Coronary artery (tissue), 2 donors: ENCODE results near the gene FILIP1.
A peak's percentile ranks its signal among the peaks of the same experiment; 100 is the strongest.

Source experiments
- DNase-seq: peaks from one replicate; pipeline ENCODE4 v3.0.0-alpha.2; 2017; ENCODE audit warnings: low spot score
- H3K27ac ChIP-seq, 2 donors: fragments of 200-600 bp; sonication (generic); one replicate each; pipeline ENCODE4 v1.5.1; 2016 to 2019
- H3K4me3 ChIP-seq: fragments of 200-600 bp; sonication (generic); 2 replicates; pipeline ENCODE4 v1.5.1; 2016; ENCODE audit warnings: mild to moderate bottlenecking, moderate library complexity
- TF ChIP-seq, protein P1 (sequence below): fragments of 200-600 bp; sonication (generic); IDR thresholded peaks from one replicate; pipeline ENCODE4 v1.5.1; 2019; ENCODE audit warnings: antibody characterized with exemption

FILIP1 gene

DNA sequence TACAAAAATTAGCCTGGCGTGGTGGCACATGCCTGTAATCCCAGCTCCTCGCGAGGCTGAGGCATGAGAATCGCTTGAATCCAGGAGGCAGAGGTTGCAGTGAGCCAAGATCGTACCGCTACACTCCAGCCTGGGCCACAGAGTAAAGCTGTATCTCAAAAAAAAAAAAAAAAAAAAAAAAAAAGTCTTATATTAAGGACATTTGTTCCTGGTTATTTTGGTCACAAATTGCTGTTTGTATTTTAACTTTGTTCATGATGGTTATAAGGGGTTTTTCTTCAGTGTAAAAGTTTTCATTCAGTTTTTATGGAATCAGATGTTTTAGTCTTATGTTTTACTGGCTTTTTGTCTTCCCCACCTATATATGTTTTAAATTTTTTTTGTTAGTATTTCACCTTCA lies 13.9 kb downstream of the FILIP1 start:
- TF ChIP-seq, protein P1, sequence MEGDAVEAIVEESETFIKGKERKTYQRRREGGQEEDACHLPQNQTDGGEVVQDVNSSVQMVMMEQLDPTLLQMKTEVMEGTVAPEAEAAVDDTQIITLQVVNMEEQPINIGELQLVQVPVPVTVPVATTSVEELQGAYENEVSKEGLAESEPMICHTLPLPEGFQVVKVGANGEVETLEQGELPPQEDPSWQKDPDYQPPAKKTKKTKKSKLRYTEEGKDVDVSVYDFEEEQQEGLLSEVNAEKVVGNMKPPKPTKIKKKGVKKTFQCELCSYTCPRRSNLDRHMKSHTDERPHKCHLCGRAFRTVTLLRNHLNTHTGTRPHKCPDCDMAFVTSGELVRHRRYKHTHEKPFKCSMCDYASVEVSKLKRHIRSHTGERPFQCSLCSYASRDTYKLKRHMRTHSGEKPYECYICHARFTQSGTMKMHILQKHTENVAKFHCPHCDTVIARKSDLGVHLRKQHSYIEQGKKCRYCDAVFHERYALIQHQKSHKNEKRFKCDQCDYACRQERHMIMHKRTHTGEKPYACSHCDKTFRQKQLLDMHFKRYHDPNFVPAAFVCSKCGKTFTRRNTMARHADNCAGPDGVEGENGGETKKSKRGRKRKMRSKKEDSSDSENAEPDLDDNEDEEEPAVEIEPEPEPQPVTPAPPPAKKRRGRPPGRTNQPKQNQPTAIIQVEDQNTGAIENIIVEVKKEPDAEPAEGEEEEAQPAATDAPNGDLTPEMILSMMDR, result no peak
- no peak overlapping the region for H3K4me3 ChIP-seq
- DNase-seq, result no peak
- no peak overlapping the region for H3K27ac ChIP-seq

DNA sequence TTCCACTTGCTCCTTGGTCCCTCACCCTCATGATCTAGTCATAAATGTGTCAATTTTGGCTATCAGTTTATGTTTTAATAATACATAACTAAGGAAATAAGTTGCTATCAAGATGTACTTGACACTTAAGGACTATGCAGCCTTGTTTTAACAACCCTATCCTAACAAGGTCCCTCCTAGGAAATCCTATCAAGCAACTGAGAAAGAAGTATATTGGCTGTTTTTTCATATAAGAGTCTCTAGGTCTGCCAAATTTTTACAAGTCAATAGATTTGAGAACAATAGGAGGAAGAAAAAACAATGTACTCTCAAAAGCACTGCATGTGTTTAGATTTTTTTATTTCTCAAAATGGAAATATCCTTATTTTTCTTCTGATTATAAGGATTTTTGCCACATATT lies 14.7 kb downstream of the FILIP1 start:
- H3K4me3 ChIP-seq, result no peak overlapping the region
- DNase-seq, result no peak
- no peak overlapping the region for H3K27ac ChIP-seq
- TF ChIP-seq, protein P1, result no peak

DNA sequence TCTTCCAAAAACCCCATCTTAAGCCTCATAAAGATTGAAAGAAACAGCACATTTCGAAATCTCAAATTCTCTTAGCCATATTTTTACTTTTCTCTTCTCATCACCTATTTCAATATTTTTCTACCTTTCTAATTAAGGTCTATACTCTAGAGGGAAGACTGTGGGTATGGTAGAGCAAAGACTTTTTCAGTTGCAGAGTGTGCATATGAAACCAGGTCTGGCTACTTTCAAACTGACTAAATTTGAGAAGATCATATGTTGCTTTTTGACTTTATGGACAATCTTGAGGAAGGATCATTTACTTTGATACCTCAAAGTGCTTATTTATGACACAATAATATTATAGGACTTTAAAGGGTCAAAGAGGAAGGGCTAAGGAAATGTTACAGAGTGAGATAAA lies 20.7 kb downstream of the FILIP1 start:
- no peak overlapping the region for H3K4me3 ChIP-seq
- DNase-seq, result no peak
- TF ChIP-seq, protein P1, result no peak
- H3K27ac ChIP-seq, result no peak overlapping the region

DNA sequence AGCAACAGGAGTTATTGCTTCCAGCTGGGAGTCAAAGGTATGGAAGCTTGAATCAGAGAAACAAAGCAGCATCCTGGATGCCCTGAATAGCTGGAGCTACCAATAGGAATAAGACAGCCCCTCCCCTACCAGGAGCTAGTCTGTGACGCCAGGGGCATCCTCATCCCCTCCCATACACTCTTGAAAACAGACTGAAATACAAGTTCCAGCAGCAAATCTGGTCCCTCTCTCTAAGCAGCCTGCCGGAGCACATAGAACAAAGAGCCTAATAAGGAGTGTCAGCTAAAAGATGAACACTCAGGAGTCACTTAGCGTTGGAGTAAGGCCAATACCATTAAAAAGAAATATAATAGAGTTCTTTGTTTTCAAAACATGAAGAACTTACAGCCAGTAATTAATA lies 25.6 kb downstream of the FILIP1 start:
- TF ChIP-seq, protein P1, result no peak
- H3K4me3 ChIP-seq, result no peak overlapping the region
- peak overlapping the region in 1 of 2 donors; percentile 54 for H3K27ac ChIP-seq

DNA sequence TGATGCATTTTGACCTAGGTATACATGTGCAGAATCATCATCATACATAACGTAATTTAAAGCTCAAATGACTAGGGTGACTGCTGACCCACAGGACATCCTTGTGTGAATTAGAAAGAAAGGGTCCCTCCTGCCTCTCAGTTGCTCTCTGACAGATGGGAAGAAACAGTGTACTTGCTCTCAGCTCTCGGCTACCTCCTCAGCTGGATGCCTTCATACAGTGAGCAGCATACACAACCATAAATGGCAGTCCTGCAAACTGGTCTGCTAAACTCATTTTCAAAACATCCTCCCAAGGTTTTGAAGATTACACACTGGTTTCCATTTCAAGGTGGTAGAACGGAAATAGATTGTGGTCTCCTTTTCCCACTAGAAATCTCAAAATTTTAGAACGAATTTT lies 26.3 kb downstream of the FILIP1 start:
- H3K4me3 ChIP-seq, result no peak overlapping the region
- H3K27ac ChIP-seq, result peak overlapping the region in 1 of 2 donors; percentile 51
- no peak for DNase-seq
- TF ChIP-seq, protein P1, result no peak

More for the DNA sequence above, 25.6 kb downstream of the FILIP1 start:
- DNase-seq, result no peak

DNA sequence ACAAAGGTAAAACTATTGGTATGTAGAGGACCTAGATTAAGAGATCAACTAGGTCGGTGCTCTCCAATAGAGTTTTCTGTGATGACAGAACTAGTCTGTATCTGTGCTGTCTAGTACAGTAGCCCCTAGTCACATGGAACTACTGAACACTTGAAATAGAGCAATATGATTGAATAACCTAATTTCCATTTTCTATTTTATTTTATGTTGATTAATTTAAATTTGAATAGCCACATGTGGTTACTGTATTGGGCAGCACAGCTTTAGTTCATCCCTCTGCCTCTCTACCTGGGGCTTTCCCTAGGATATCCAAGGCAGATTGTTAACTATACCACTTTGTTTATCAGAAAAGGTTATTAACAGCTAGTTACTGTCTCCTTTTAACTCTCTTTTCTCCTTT lies 27.0 kb downstream of the FILIP1 start:
- DNase-seq, result no peak
- no peak overlapping the region for H3K4me3 ChIP-seq
- H3K27ac ChIP-seq, result no peak overlapping the region
- TF ChIP-seq, protein P1, result no peak

DNA sequence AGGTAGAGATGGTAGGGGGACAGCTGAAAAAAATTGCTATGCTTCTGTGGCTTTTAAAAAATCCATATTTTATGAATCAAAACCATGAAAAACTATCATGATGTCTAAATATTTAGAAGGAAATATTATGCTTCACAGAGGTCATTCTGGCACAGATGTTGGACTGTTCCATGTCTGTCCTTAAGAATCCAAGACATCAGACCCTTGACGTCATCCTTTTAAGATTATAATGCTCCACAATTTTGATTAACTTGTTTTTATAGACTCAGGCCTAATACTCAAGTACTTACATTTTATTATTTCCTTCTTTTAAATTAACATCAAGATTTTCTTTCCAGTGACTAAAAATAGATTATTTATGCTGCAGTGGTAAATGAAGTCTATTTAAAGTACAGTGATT lies 29.7 kb downstream of the FILIP1 start:
- TF ChIP-seq, protein P1, result no peak
- DNase-seq, result no peak
- no peak overlapping the region for H3K4me3 ChIP-seq
- peak overlapping the region; percentile 35 to 70 for H3K27ac ChIP-seq
